Fibroblast of gingiva (primary cell): ENCODE results near the gene ALDH16A1.

ENCODE experiments used
- DNase-seq: peaks from one replicate; pipeline ENCODE4 v3.0.0-alpha.2; 2011; ENCODE audit warnings: low read depth

Gene ALDH16A1

DNA sequence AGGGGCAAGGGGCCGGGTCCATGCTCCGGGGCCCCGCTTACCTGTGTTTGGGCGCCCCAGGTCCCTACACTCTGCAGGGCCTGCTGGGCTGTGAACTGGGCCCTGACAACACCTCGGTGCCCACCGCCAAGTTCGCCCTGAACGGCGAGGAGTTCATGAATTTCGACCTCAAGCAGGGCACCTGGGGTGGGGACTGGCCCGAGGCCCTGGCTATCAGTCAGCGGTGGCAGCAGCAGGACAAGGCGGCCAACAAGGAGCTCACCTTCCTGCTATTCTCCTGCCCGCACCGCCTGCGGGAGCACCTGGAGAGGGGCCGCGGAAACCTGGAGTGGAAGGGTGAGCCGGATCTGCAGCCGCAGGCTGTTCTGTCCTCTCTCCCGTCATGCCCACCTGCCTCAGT lies 61.1 kb downstream of the ALDH16A1 start:
- DNase-seq, result no peak

DNA sequence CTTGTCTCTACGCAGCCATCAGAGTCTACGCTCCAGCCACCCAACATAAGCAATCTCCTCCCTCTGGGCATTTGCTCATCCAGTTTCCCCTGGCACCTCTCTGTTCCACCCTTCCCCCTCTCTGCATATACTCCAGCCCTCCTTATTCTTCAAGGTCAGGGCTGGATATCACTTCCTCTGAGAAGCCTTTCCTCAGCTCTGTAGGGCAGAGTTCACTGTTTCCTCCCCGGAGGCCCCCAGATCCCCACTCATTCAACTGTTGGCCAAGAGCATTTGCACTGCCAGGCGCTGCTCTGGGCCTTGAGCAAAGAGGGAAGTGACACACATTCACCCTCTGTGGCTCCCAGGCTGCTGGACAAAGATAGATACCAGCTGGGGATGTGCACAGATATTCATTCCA lies 62.7 kb downstream of the ALDH16A1 start:
- DNase-seq, result peak; percentile 69

DNA sequence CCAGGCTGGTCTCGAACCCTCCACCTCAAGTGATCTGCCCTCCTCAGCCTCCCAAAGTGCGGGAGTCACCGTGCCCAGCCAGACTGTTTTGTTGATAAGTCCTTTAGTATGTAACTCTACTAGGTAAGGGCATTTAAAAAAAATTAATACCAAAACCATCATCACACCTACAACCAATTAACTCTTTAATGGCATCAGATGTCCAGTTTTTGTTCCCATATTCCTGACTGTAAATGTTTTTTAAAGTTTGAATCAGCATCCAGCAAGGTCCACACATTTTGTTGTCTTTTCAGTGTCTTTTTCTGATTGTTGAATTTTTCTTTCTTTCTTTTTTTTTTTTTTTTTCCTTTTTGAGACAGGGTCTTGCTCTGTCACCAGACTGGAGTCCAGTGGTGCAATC lies 65.0 kb downstream of the ALDH16A1 start:
- DNase-seq, result no peak
